GF-D8 (cell line): ENCODE data around the gene RNF208.

Source experiments
- DNase-seq: peaks from one replicate; lab custom pipeline; 2025; lab: John Stamatoyannopoulos, UW

The RNF208 gene

GRCh38 chr9:137214620-137215019, 7.4 kb downstream of the RNF208 start:
- no peak for DNase-seq

DNA sequence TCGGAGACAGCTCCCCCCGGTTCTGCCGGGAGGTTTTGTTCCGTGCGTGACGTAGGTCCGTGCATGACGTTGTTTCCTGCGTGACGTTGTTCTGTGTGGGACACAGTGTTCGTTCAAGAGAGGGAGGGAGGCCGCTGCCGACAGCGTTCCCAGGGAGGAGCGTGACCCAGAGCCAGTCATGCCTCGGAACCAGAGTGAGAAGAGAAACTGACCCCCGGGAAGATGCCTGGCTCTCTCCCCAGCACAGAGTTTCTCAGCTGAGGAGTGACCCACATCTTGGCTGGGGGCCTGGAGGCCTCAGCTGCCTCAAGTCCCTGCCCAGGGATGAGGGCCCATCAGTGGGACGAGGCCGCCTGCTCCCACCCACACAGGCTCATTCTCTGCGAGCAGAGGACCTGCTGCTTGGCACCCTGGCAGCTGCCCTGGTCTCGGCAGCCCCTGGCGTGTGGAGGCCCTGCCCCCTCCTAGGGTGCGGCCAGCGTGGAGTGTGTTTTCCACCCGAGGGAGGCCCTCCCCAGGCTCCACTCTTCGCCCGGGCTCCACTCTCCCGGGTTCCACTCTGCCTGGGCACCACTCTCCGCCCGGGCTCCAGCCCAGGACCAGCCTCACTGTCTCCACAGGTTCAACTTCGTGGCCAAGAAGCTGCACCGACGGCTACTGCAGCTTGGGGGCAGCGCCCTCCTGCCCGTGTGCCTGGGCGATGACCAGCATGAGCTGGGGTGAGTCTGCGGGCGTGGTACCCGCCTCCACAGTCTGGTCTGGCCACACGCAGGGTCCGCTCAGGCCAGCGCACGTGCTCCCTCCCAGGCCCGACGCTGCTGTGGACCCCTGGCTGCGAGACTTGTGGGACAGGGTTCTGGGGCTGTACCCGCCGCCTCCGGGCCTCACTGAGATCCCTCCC, 8.6 kb downstream of the RNF208 start:
- no peak for DNase-seq

DNA sequence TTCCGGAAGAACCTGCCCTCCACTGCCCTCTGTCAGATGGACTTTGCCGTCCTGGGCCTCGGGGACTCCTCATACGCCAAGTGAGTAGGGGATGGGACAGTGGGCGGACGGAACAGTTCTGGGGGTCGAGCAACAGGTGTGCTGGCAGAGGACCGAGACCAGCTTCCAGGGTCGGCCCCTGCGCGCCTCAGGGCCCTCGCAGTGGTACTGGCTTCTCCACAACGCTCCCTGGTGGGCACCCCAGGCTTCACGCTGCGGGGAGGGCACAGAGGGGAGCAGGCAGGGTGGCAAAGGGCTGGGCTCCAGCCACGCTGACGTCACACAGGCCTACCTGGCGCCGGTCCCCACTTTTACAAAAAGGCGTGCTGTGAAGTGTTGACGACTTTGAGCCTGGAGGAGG, 9.5 kb downstream of the RNF208 start:
- no peak for DNase-seq

GRCh38 chr9:137211532-137211931, 10.5 kb downstream of the RNF208 start:
- DNase-seq, result no peak

DNA sequence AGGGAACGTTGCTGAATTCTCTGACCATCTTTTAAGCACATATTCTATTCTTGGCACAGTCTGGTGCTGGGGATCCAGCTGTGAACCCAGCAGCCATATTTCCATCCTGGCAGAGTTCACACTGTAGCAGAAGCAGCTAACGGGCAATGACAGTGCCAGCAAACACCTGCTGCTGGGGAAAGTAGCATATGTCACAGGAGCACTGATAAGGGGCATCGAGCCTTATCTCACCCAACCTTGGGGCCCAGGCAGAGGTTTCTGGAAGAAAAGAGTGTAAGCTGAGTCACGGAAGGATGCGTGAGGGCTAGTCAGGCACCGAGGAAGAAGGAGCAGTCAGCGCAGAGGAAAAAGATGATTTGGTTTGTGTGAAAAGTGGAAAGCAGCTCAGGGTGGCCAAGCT, 15.4 kb downstream of the RNF208 start:
- DNase-seq, result no peak

- DNase-seq, result peak; percentile 10
Observed at GRCh38 chr9:137205126-137206069, 16.6 kb downstream of the RNF208 start, which contains the start of the genes NDOR1 and TMEM203. TSS of gene NDOR1 (plus strand) at chr9:137205700. CDS start at chr9:137205778, 78 bp downstream. TSS of gene TMEM203 (minus strand) at chr9:137205648. CDS start at chr9:137205414, 234 bp downstream.

DNA sequence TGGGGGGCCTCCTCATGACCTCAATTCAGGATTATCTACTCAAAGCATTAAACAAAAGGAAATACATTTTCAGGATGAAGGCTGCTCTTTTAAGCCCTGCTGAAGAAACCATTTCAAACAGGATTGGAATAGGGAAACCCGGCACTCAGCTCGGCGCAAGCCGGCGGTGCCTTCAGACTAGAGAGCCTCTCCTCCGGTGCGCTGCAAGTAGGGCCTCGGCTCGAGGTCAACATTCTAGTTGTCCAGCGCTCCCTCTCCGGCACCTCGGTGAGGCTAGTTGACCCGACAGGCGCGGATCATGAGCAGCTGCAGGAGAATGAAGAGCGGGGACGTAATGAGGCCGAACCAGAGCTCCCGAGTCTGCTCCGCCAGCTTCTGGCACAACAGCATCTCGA, 17.3 kb downstream of the RNF208 start:
- no peak for DNase-seq

GRCh38 chr9:137202966-137203365, 19.1 kb downstream of the RNF208 start:
- DNase-seq, result no peak

DNA sequence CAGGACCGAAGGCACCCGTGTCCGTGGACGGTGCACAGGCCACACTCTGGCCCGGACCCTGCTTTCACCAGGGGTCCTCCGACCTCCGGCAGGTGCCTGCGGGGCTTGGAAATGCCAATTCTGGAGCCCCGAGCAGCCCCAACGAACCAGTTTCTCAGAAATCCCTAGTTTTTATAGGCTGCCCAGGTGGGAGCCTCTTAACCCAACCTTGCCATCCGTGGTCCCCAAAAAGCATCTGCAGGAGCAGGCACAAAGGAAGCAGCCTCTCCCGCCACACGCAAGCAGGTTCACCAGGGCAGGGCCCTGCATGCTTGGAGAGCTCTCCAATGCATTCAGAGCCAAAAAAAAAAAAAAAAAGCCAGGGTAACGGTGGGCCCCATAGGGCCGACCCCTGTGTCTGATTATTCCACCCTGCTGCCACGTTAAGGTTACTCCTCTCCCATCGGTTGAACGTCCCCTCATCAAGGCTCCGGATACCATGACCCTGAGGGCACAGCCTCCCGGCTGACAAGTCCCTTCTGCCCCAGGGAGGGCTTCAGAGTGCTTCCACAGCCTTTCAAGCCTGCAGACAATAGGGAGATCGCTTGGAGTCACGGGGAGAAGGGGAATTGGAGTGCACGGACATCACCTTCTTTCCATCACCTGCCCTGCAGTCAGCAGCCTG, 20.7 kb downstream of the RNF208 start:
- DNase-seq, result no peak

GRCh38 chr9:137200311-137201204, 21.5 kb downstream of the RNF208 start, which contains the start of gene TPRN:
TSS of gene TPRN (minus strand) at chr9:137200741. CDS start at chr9:137200711, 30 bp downstream.
- DNase-seq, result peak; percentile 97

- no peak for DNase-seq
Observed at GRCh38 chr9:137199411-137200121, 22.5 kb downstream of the RNF208 start.

- no peak for DNase-seq
Observed at GRCh38 chr9:137198902-137199283, 23.1 kb downstream of the RNF208 start.

DNA sequence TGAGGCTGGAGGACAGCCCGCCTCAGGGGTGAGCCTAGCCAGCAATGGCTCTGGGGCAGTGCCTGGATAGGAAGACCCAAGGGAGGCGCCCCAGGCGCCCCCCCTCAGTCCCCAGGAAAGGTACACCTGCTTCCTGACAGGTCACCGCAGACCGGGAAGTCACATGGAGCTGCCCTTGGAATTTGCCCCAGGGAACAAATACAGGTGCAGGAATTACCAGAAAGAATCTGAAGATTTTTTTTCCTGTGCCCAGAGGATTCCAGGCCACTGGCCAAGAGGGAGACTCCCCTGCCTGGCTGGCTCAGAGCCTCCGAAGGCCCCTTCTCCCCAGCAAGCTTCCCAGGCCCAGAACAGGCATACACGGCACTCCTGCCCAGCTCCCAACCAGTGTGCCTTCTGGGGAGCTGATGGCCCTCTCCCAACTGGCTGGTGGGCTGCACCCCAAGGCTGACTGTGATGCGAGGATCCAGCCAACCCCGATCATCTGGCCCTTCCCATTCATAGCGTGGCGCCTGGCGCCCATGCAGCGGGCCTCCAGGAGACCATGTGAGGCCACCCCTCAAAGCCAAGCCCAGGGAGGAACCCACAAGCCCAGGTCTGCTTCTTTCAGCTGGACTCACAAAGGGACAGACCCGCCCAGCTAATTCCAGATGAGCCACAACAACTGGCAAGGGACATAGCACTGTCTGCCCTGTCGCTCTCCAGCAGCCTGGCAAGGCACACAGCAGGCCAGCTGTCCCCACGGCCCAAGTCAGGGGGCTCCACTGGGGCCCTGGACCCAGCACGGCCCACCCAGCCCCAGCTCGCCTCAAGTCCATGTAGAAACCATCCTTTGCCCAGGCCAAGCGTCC, 23.8 kb downstream of the RNF208 start:
- DNase-seq, result no peak

GRCh38 chr9:137195525-137196220, 26.4 kb downstream of the RNF208 start:
- no peak for DNase-seq

GRCh38 chr9:137194909-137195308, 27.1 kb downstream of the RNF208 start:
- no peak for DNase-seq

DNA sequence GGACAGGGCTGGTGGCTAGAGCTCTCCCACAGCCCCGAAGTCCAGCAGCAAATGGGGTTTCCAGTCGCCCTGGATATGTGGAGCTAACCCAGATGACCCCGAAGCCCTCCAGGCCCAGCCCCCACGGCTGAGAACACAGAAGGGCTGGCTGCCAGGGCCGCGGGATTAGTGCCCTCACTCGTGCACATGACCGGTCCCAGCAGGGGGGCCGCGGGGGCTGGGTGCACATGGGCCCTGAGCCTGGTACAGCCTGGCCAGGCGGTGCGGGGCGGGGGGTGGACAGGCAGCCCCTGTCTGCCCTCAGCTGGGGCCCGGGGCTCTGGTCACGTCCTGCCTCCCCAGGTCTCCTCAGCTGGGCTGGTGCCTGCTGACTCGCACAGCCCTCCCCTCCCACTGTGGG, 27.7 kb downstream of the RNF208 start:
- DNase-seq, result no peak

DNA sequence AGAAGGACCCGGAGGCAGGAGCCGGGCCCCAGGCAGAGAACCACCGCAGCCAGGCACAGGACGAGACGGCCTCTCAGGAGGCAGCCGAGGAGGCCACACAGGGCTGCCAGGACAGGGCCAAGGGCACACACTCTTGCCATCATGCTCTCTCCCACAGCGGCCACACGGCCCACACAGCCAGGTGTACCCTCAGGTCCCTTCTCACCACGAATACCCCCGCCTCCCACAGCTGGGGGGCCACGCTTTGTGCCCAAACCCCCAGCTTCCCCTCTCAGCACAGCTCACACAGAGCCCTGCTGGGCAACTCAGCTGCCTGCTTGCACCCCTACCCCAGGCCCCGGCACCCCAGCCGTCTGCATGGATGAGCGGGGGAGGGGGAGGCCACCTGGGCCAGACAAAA, 28.3 kb downstream of the RNF208 start:
- no peak for DNase-seq

- DNase-seq, result no peak
Observed at GRCh38 chr9:137192859-137193258, 29.2 kb downstream of the RNF208 start.

GRCh38 chr9:137192448-137192780, 29.6 kb downstream of the RNF208 start:
- no peak for DNase-seq
